NCI-H1417 treated with DMSO at 0.1 percent for 48 hours (cell line): ENCODE measurements around the gene FHAD1.

Experiments
- DNase-seq: peaks from one replicate; lab custom pipeline; 2025; lab: John Stamatoyannopoulos, UW

The FHAD1 gene

GRCh38 chr1:15345705-15346345, 98.8 kb downstream of the FHAD1 start:
- no peak for DNase-seq

GRCh38 chr1:15346346-15347030, 99.5 kb downstream of the FHAD1 start:
- DNase-seq: no peak

GRCh38 chr1:15347182-15347581, 100.2 kb downstream of the FHAD1 start:
- DNase-seq: no peak

- DNase-seq: no peak
Observed at GRCh38 chr1:15348648-15349047, 101.6 kb downstream of the FHAD1 start.

GRCh38 chr1:15349133-15349532, 102.1 kb downstream of the FHAD1 start:
- DNase-seq: no peak

- no peak for DNase-seq
Observed at GRCh38 chr1:15350151-15350550, 103.1 kb downstream of the FHAD1 start.

- DNase-seq: no peak
Observed at GRCh38 chr1:15350551-15351200, 103.7 kb downstream of the FHAD1 start.

- DNase-seq: no peak
Observed at GRCh38 chr1:15351310-15351709, 104.3 kb downstream of the FHAD1 start.

- DNase-seq: no peak
Observed at GRCh38 chr1:15352128-15352957, 105.3 kb downstream of the FHAD1 start.

- DNase-seq: peak; percentile 15
Observed at GRCh38 chr1:15353839-15354579, 107.0 kb downstream of the FHAD1 start.

GRCh38 chr1:15354580-15354965, 107.5 kb downstream of the FHAD1 start:
- no peak for DNase-seq

- no peak for DNase-seq
Observed at GRCh38 chr1:15355968-15356625, 109.1 kb downstream of the FHAD1 start.

GRCh38 chr1:15357612-15358207, 110.7 kb downstream of the FHAD1 start:
- DNase-seq: no peak

GRCh38 chr1:15358565-15359133, 111.6 kb downstream of the FHAD1 start:
- DNase-seq: no peak

GRCh38 chr1:15360700-15361099, 113.7 kb downstream of the FHAD1 start:
- no peak for DNase-seq

GRCh38 chr1:15362096-15362736, 115.2 kb downstream of the FHAD1 start:
- no peak for DNase-seq

- DNase-seq: no peak
Observed at GRCh38 chr1:15362737-15363128, 115.7 kb downstream of the FHAD1 start.

- DNase-seq: no peak
Observed at GRCh38 chr1:15364740-15365139, 117.7 kb downstream of the FHAD1 start.

- DNase-seq: no peak
Observed at GRCh38 chr1:15368888-15369287, 121.9 kb downstream of the FHAD1 start.

- DNase-seq: no peak
Observed at GRCh38 chr1:15370268-15370667, 123.2 kb downstream of the FHAD1 start.
